Activated T-helper 2 cell treated with anti-CD3 and anti-CD28 coated beads, Interferon-gamma antibody, Interleukin-2, Interleukin-4, amounts not matched to agents 10 μg/mL and 5 μg/mL and 100 μg/mL, durations not matched to agents 14 hours and 24 hours and 36 hours (primary cell): ENCODE data around the gene ZBTB7C. TPM values are rescaled to one million over a fixed set of nuclear protein-coding genes. Genes with fewer than 3 reads are reported as not detected.

ENCODE experiments used
- DNase-seq: peaks from one replicate; pipeline ENCODE4 v3.0.0; 2021; ENCODE audit warnings: low spot score
- H3K27ac Mint-ChIP-seq: one replicate; pipeline ENCODE4 v1.8.0; 2021; ENCODE audit warnings: mixed read lengths
- H3K27me3 Mint-ChIP-seq: one replicate; pipeline ENCODE4 v1.8.0; 2021; ENCODE audit warnings: low read depth, mixed read lengths
- H3K36me3 Mint-ChIP-seq: one replicate; pipeline ENCODE4 v1.8.0; 2021; ENCODE audit warnings: low read depth, mixed read lengths
- H3K4me1 Mint-ChIP-seq: one replicate; pipeline ENCODE4 v1.8.0; 2021; ENCODE audit warnings: low read depth, mixed read lengths
- H3K4me3 Mint-ChIP-seq: one replicate; pipeline ENCODE4 v1.8.0; 2021; ENCODE audit warnings: low read depth, mild to moderate bottlenecking, moderate library complexity, mixed read lengths
- H3K9me3 Mint-ChIP-seq: one replicate; pipeline ENCODE4 v1.8.0; 2021; ENCODE audit warnings: mixed read lengths
- intact Hi-C: fragments of 100-400 bp; cut with micrococcal nuclease; formaldehyde crosslinking; loops from one replicate; pipeline ENCODE4 v1.15.1; 2023
- total RNA-seq: library from RNA; stranded (reverse); gene quantifications from 2 replicates; pipeline ENCODE4 v1.2.3, GENCODE V29; 2022

ZBTB7C gene
- total RNA-seq, 1 donor from 2014 or later = 0.21 TPM

- no peak for DNase-seq
- H3K4me1 Mint-ChIP-seq = peaks cover 10% of the 10 kb centered on the region
- no peaks in the 10 kb centered on the region for H3K9me3 Mint-ChIP-seq
- no peaks in the 10 kb centered on the region for H3K36me3 Mint-ChIP-seq
- no peak overlapping the region for H3K27ac Mint-ChIP-seq
- intact Hi-C loops = loop anchor here (5.0 kb wide), 1 partner anchor 68 kb away; no protein-coding TSS in a partner anchor
- H3K4me3 Mint-ChIP-seq = no peak overlapping the region
- peaks cover 29% of the 10 kb centered on the region for H3K27me3 Mint-ChIP-seq
Observed at GRCh38 chr18:48195787-48196186, 213.4 kb downstream of the ZBTB7C start.

GRCh38 chr18:48194591-48195181 lies 214.5 kb downstream of the ZBTB7C start:
- DNase-seq = no peak
- Mint-ChIP-seq H3K9me3 (no peaks in the 10 kb centered on the region), H3K4me3 (no peak overlapping the region), H3K27ac (no peak overlapping the region), H3K4me1 (peaks cover 9% of the 10 kb centered on the region), H3K27me3 (peaks cover 30% of the 10 kb centered on the region), H3K36me3 (no peaks in the 10 kb centered on the region)
- intact Hi-C loops = loop anchor here (5.0 kb wide), 1 partner anchor 67 kb away; no protein-coding TSS in a partner anchor

GRCh38 chr18:48193521-48194492 lies 215.4 kb downstream of the ZBTB7C start:
- H3K9me3 Mint-ChIP-seq = no peaks in the 10 kb centered on the region
- H3K27ac Mint-ChIP-seq = no peak overlapping the region
- intact Hi-C loops = no loop called here
- peaks cover 23% of the 10 kb centered on the region for H3K27me3 Mint-ChIP-seq
- no peaks in the 10 kb centered on the region for H3K36me3 Mint-ChIP-seq
- DNase-seq = no peak
- H3K4me1 Mint-ChIP-seq = peaks cover 7% of the 10 kb centered on the region
- H3K4me3 Mint-ChIP-seq = no peak overlapping the region

GRCh38 chr18:48192542-48192941 lies 216.6 kb downstream of the ZBTB7C start:
- H3K27me3 Mint-ChIP-seq = peaks cover 24% of the 10 kb centered on the region
- H3K36me3 Mint-ChIP-seq = no peaks in the 10 kb centered on the region
- H3K9me3 Mint-ChIP-seq = no peaks in the 10 kb centered on the region
- H3K4me1 Mint-ChIP-seq = peaks cover under 1% of the 10 kb centered on the region
- DNase-seq = no peak
- no peak overlapping the region for H3K27ac Mint-ChIP-seq
- no peak overlapping the region for H3K4me3 Mint-ChIP-seq
- intact Hi-C loops = no loop called here

GRCh38 chr18:48191494-48191893 lies 217.7 kb downstream of the ZBTB7C start:
- Mint-ChIP-seq H3K9me3 (no peaks in the 10 kb centered on the region), H3K36me3 (no peaks in the 10 kb centered on the region), H3K27ac (no peak overlapping the region), H3K27me3 (peaks cover 18% of the 10 kb centered on the region), H3K4me3 (no peak overlapping the region), H3K4me1 (no peaks in the 10 kb centered on the region)
- DNase-seq = no peak
- intact Hi-C loops = no loop called here

GRCh38 chr18:48190994-48191393 lies 218.2 kb downstream of the ZBTB7C start:
- H3K4me1 Mint-ChIP-seq = no peaks in the 10 kb centered on the region
- intact Hi-C loops = no loop called here
- H3K36me3 Mint-ChIP-seq = no peaks in the 10 kb centered on the region

GRCh38 chr18:48188609-48189008 lies 220.6 kb downstream of the ZBTB7C start:
- Mint-ChIP-seq H3K27ac (no peak overlapping the region), H3K4me3 (no peak overlapping the region), H3K36me3 (no peaks in the 10 kb centered on the region), H3K9me3 (no peaks in the 10 kb centered on the region), H3K27me3 (peaks cover 26% of the 10 kb centered on the region), H3K4me1 (no peaks in the 10 kb centered on the region)
- DNase-seq = no peak
- intact Hi-C loops = no loop called here

More at GRCh38 chr18:48190994-48191393, 218.2 kb downstream of the ZBTB7C start:
- Mint-ChIP-seq H3K27ac (no peak overlapping the region), H3K4me3 (no peak overlapping the region), H3K9me3 (no peaks in the 10 kb centered on the region), H3K27me3 (peaks cover 17% of the 10 kb centered on the region)
- no peak for DNase-seq

GRCh38 chr18:48186861-48187260 lies 222.3 kb downstream of the ZBTB7C start:
- no peak for DNase-seq
- Mint-ChIP-seq H3K27ac (no peak overlapping the region), H3K4me1 (no peaks in the 10 kb centered on the region), H3K4me3 (no peak overlapping the region), H3K9me3 (no peaks in the 10 kb centered on the region), H3K27me3 (peaks cover 26% of the 10 kb centered on the region), H3K36me3 (no peaks in the 10 kb centered on the region)
- intact Hi-C loops = no loop called here

- Mint-ChIP-seq H3K4me1 (no peaks in the 10 kb centered on the region), H3K27ac (no peak overlapping the region)
Observed at GRCh38 chr18:48186131-48186766, 222.9 kb downstream of the ZBTB7C start.

GRCh38 chr18:48184118-48184517 lies 225.1 kb downstream of the ZBTB7C start:
- H3K9me3 Mint-ChIP-seq = no peaks in the 10 kb centered on the region
- no peak for DNase-seq
- intact Hi-C loops = no loop called here
- no peak overlapping the region for H3K4me3 Mint-ChIP-seq
- H3K27ac Mint-ChIP-seq = no peak overlapping the region
- H3K36me3 Mint-ChIP-seq = no peaks in the 10 kb centered on the region
- H3K27me3 Mint-ChIP-seq = peaks cover 26% of the 10 kb centered on the region
- no peaks in the 10 kb centered on the region for H3K4me1 Mint-ChIP-seq

More at GRCh38 chr18:48186131-48186766, 222.9 kb downstream of the ZBTB7C start:
- H3K27me3 Mint-ChIP-seq = peaks cover 28% of the 10 kb centered on the region
- DNase-seq = no peak
- H3K4me3 Mint-ChIP-seq = no peak overlapping the region
- intact Hi-C loops = no loop called here
- no peaks in the 10 kb centered on the region for H3K36me3 Mint-ChIP-seq
- no peaks in the 10 kb centered on the region for H3K9me3 Mint-ChIP-seq

GRCh38 chr18:48183613-48184012 lies 225.6 kb downstream of the ZBTB7C start:
- DNase-seq = no peak
- intact Hi-C loops = no loop called here
- Mint-ChIP-seq H3K36me3 (no peaks in the 10 kb centered on the region), H3K27me3 (peaks cover 24% of the 10 kb centered on the region), H3K4me3 (no peak overlapping the region), H3K9me3 (no peaks in the 10 kb centered on the region), H3K4me1 (no peaks in the 10 kb centered on the region), H3K27ac (no peak overlapping the region)

GRCh38 chr18:48182779-48183178 lies 226.4 kb downstream of the ZBTB7C start:
- Mint-ChIP-seq H3K4me3 (no peak overlapping the region), H3K4me1 (no peaks in the 10 kb centered on the region), H3K36me3 (no peaks in the 10 kb centered on the region), H3K9me3 (no peaks in the 10 kb centered on the region), H3K27ac (no peak overlapping the region), H3K27me3 (peaks cover 22% of the 10 kb centered on the region)
- intact Hi-C loops = no loop called here
- no peak for DNase-seq

GRCh38 chr18:48181857-48182256 lies 227.3 kb downstream of the ZBTB7C start:
- Mint-ChIP-seq H3K27me3 (peaks cover 22% of the 10 kb centered on the region), H3K4me3 (no peak overlapping the region)
- intact Hi-C loops = no loop called here

More at GRCh38 chr18:48181857-48182256, 227.3 kb downstream of the ZBTB7C start:
- no peaks in the 10 kb centered on the region for H3K4me1 Mint-ChIP-seq
- DNase-seq = no peak
- no peak overlapping the region for H3K27ac Mint-ChIP-seq
- H3K9me3 Mint-ChIP-seq = no peaks in the 10 kb centered on the region
- no peaks in the 10 kb centered on the region for H3K36me3 Mint-ChIP-seq
